H1 (cell line): ENCODE data around the gene NUP210L. TPM values are rescaled to one million over a fixed set of nuclear protein-coding genes. Genes with fewer than 3 reads are reported as not detected.

Experiments
- CTCF ChIA-PET: fragments of 300-600 bp; sonication (Branson Sonifier 250); formaldehyde crosslinking; loops from one replicate; lab custom pipeline; 2021; ENCODE audit not compliant: partially characterized antibody; lab: Charles Lee
- POLR2A ChIA-PET: fragments of 300-600 bp; sonication (Branson Sonifier 250); formaldehyde crosslinking; loops from one replicate; lab custom pipeline; 2021; ENCODE audit warnings: inconsistent platforms; ENCODE audit not compliant: partially characterized antibody; lab: Charles Lee
- DNase-seq, 2 experiments: peaks; one replicate each; pipeline versions ENCODE4 v3.0.0 to v3.0.0-alpha.2; 2010 to 2022; ENCODE audit warnings: low spot score in 2 of 2, low read depth in 1 of 2, mixed read lengths in 1 of 2
- FAIRE-seq: peaks from 2 replicates; lab custom pipeline; 2011; peaks lifted over from hg19 to GRCh38; lab: Jason Lieb, UNC
- H2AFZ ChIP-seq: 2 replicates; pipeline ENCODE4 v1.8.1; 2012; ENCODE audit warnings: low read length, inconsistent platforms
- H2AK5ac ChIP-seq: 2 replicates; pipeline ENCODE4 v1.6.1; 2013; ENCODE audit warnings: low read depth, low read length
- H2BK120ac ChIP-seq: replicated peaks from 2 replicates; pipeline ENCODE3; 2013; ENCODE audit warnings: low read depth, low read length, inconsistent platforms
- H2BK12ac ChIP-seq: 2 replicates; pipeline ENCODE4 v1.6.1; 2013; ENCODE audit warnings: low read depth, low read length
- H2BK15ac ChIP-seq: 2 replicates; pipeline ENCODE4 v1.6.1; 2013; ENCODE audit warnings: low read length
- H2BK20ac ChIP-seq: 2 replicates; pipeline ENCODE4 v1.6.1; 2013; ENCODE audit warnings: low read length
- H2BK5ac ChIP-seq: 2 replicates; pipeline ENCODE4 v1.6.1; 2013; ENCODE audit warnings: low read depth, low read length
- H3K14ac ChIP-seq: 2 replicates; pipeline ENCODE4 v1.6.1; 2013; ENCODE audit warnings: inconsistent platforms; ENCODE audit not compliant: insufficient read length
- H3K18ac ChIP-seq: 2 replicates; pipeline ENCODE4 v1.6.1; 2013; ENCODE audit warnings: low read length; ENCODE audit errors: extremely low read depth
- H3K23ac ChIP-seq: 2 replicates; pipeline ENCODE4 v1.6.1; 2013; ENCODE audit warnings: inconsistent platforms; ENCODE audit not compliant: insufficient read length
- H3K23me2 ChIP-seq: 2 replicates; pipeline ENCODE4 v1.6.1; 2013; ENCODE audit warnings: low read depth, low read length
- H3K27ac ChIP-seq: 2 replicates; pipeline ENCODE4 v1.6.1; 2011; ENCODE audit warnings: low read depth, low read length, inconsistent platforms
- H3K27me3 ChIP-seq, 4 experiments: replicated peaks in 1 of 4; 1 replicate in 1 of 4; 2 replicates in 3 of 4; pipeline versions ENCODE4 v1.6.1 to v1.8.1; 2011 to 2013; ENCODE audit warnings: low read length in 3 of 4, mild to moderate bottlenecking in 3 of 4, inconsistent platforms in 2 of 4, mixed read lengths in 2 of 4, moderate library complexity in 1 of 4; ENCODE audit not compliant: control insufficient read depth in 3 of 4, insufficient read depth in 3 of 4; ENCODE audit errors: extremely low read depth in 1 of 4
- H3K36me3 ChIP-seq, 4 experiments: 2 replicates each; pipeline versions ENCODE4 v1.6.1 to v1.8.1; 2011 to 2013; ENCODE audit warnings: mild to moderate bottlenecking in 4 of 4, low read length in 3 of 4, moderate library complexity in 2 of 4, control low read depth in 1 of 4, inconsistent platforms in 1 of 4; ENCODE audit not compliant: insufficient read depth in 4 of 4, control insufficient read depth in 2 of 4
- H3K4ac ChIP-seq: replicated peaks from 2 replicates; pipeline ENCODE3; 2013; ENCODE audit warnings: low read length, low read depth, mixed read lengths, inconsistent platforms; ENCODE audit not compliant: insufficient read length
- H3K4me1 ChIP-seq, 4 experiments: replicated peaks in 1 of 4; 1 replicate in 1 of 4; 2 replicates in 3 of 4; pipeline versions ENCODE4 v1.6.1 to v1.8.1; 2011 to 2013; ENCODE audit warnings: low read length in 3 of 4, inconsistent platforms in 2 of 4, mixed read lengths in 1 of 4; ENCODE audit not compliant: insufficient read depth in 4 of 4, control insufficient read depth in 3 of 4
- H3K4me2 ChIP-seq, 2 experiments: 2 replicates each; pipeline versions ENCODE4 v1.6.1 to v1.8.1; 2011 to 2013; ENCODE audit warnings: low read depth in 2 of 2, low read length in 2 of 2, control low read depth in 1 of 2, inconsistent platforms in 1 of 2, mild to moderate bottlenecking in 1 of 2; ENCODE audit not compliant: insufficient read depth in 1 of 2
- H3K4me3 ChIP-seq, 4 experiments: fragments of 200-600, 300-600 bp in 1 of 4; sonication (generic), shearing (Covaris generic), sonication (Bioruptor Twin) in 1 of 4; 2 replicates each; pipeline versions ENCODE4 v1.5.1 to v1.8.1; 2011 to 2016; ENCODE audit warnings: low read length in 4 of 4, low read depth in 3 of 4, control low read depth in 2 of 4, inconsistent platforms in 2 of 4, mild to moderate bottlenecking in 2 of 4, mixed read lengths in 1 of 4, moderate library complexity in 1 of 4; ENCODE audit not compliant: insufficient read depth in 2 of 4; ENCODE audit errors: extremely low read depth in 1 of 4
- H3K56ac ChIP-seq: replicated peaks from 2 replicates; pipeline ENCODE3; 2013; ENCODE audit warnings: low read depth, mild to moderate bottlenecking, mixed read lengths, low read length, inconsistent platforms; ENCODE audit not compliant: insufficient read length
- H3K79me1 ChIP-seq: 2 replicates; pipeline ENCODE4 v1.6.1; 2013; ENCODE audit warnings: low read depth, low read length, control low read depth
- H3K79me2 ChIP-seq, 2 experiments: 2 replicates each; pipeline versions ENCODE4 v1.6.1 to v1.8.1; 2012 to 2013; ENCODE audit warnings: low read length in 2 of 2, mild to moderate bottlenecking in 2 of 2, inconsistent platforms in 1 of 2; ENCODE audit not compliant: insufficient read depth in 2 of 2, control insufficient read depth in 1 of 2
- H3K9ac ChIP-seq, 4 experiments: replicated peaks in 1 of 4; 1 replicate in 1 of 4; 2 replicates in 3 of 4; pipeline versions ENCODE4 v1.6.1 to v1.8.1; 2011 to 2013; ENCODE audit warnings: low read depth in 3 of 4, low read length in 3 of 4, control low read depth in 2 of 4, mild to moderate bottlenecking in 2 of 4, moderate library complexity in 2 of 4, inconsistent platforms in 1 of 4; ENCODE audit errors: extremely low read depth in 1 of 4
- H3K9me3 ChIP-seq, 2 experiments: 2 replicates each; pipeline versions ENCODE4 v1.6.1 to v1.8.1; 2012 to 2013; ENCODE audit warnings: mild to moderate bottlenecking in 2 of 2, moderate library complexity in 2 of 2, control low read depth in 1 of 2, inconsistent platforms in 1 of 2, low read depth in 1 of 2, low read length in 1 of 2, mixed read lengths in 1 of 2; ENCODE audit not compliant: insufficient read depth in 2 of 2
- H4K20me1 ChIP-seq, 2 experiments: replicated peaks in 1 of 2; 2 replicates each; pipeline versions ENCODE3 to v1.8.1; 2011 to 2013; ENCODE audit warnings: inconsistent platforms in 2 of 2, low read length in 2 of 2, mild to moderate bottlenecking in 1 of 2; ENCODE audit not compliant: insufficient read depth in 2 of 2, control insufficient read depth in 1 of 2
- H4K5ac ChIP-seq: 2 replicates; pipeline ENCODE4 v1.6.1; 2013; ENCODE audit warnings: low read length, low read depth, mixed read lengths, inconsistent platforms; ENCODE audit not compliant: insufficient read length
- H4K8ac ChIP-seq: 2 replicates; pipeline ENCODE4 v1.8.0; 2013; ENCODE audit warnings: mild to moderate bottlenecking, moderate library complexity, low read length, inconsistent platforms; ENCODE audit not compliant: insufficient read depth; ENCODE audit errors: extremely low read depth
- H4K91ac ChIP-seq: replicated peaks from 2 replicates; pipeline ENCODE3; 2013; ENCODE audit warnings: low read length, mixed read lengths, inconsistent platforms; ENCODE audit not compliant: insufficient read length
- ATF2 ChIP-seq: IDR thresholded peaks from 2 replicates; pipeline ENCODE4 v1.6.1; 2012; ENCODE audit warnings: low read length, inconsistent platforms
- BACH1 ChIP-seq: IDR thresholded peaks from 2 replicates; pipeline ENCODE4 v1.6.1; 2012; ENCODE audit warnings: low read length, improper control_type of control experiment
- CEBPB ChIP-seq: IDR thresholded peaks from 2 replicates; pipeline ENCODE4 v1.6.1; 2012; ENCODE audit warnings: low read depth, low read length
- CREB1 ChIP-seq: IDR thresholded peaks from 2 replicates; pipeline ENCODE4 v1.6.1; 2012; ENCODE audit warnings: inconsistent platforms
- EZH2 ChIP-seq: fragments of 200-600 bp; sonication (generic); IDR thresholded peaks from 2 replicates; pipeline ENCODE4 v1.7.1; 2012; ENCODE audit warnings: low read depth, mild to moderate bottlenecking, moderate library complexity, low read length, inconsistent platforms; ENCODE audit not compliant: severe bottlenecking
- JUN ChIP-seq: IDR thresholded peaks from 2 replicates; pipeline ENCODE4 v1.6.1; 2011; ENCODE audit warnings: low read depth, mild to moderate bottlenecking, improper control_type of control experiment, low read length
- KDM5A ChIP-seq: fragments of 200-600 bp; IDR thresholded peaks from 2 replicates; pipeline ENCODE4 v1.7.1; 2012; ENCODE audit warnings: mild to moderate bottlenecking, low read length, inconsistent platforms, mixed read lengths
- NANOG ChIP-seq: IDR thresholded peaks from 2 replicates; pipeline ENCODE4 v1.6.1; 2011; ENCODE audit warnings: low read length, low read depth, mild to moderate bottlenecking, inconsistent platforms; ENCODE audit not compliant: insufficient read depth, poor library complexity, severe bottlenecking
- POLR2A ChIP-seq, 2 experiments: IDR thresholded peaks; 1 replicate in 1 of 2; 2 replicates in 1 of 2; pipeline ENCODE4 v1.6.1; 2011; ENCODE audit warnings: low read depth in 2 of 2, low read length in 2 of 2, mild to moderate bottlenecking in 2 of 2; ENCODE audit errors: control extremely low read depth in 1 of 2
- RAD21 ChIP-seq, 2 experiments: IDR thresholded peaks in 1 of 2; conservative IDR thresholded peaks in 1 of 2; 2 replicates each; pipeline ENCODE4 v1.6.1; 2011; ENCODE audit warnings: low read depth in 2 of 2, low read length in 2 of 2, improper control_type of control experiment in 1 of 2, inconsistent platforms in 1 of 2, mild to moderate bottlenecking in 1 of 2, moderate library complexity in 1 of 2
- SAP30 ChIP-seq: fragments of 300-600 bp; sonication (generic); IDR thresholded peaks from 2 replicates; pipeline ENCODE4 v1.7.1; 2012; ENCODE audit warnings: low read length, moderate library complexity, mild to moderate bottlenecking, inconsistent platforms; ENCODE audit not compliant: insufficient read depth, insufficient replicate concordance
- SP1 ChIP-seq: IDR thresholded peaks from 2 replicates; pipeline ENCODE4 v1.6.1; 2011; ENCODE audit warnings: low read depth, low read length
- ZNF274 ChIP-seq: IDR thresholded peaks from 2 replicates; pipeline ENCODE4 v1.7.0; 2012; ENCODE audit warnings: low read length, borderline replicate concordance; ENCODE audit errors: extremely low read depth
- WGBS, 2 experiments: shearing (Covaris generic) in 1 of 2; methylation state at CpG; one replicate each; pipeline versions ENCODE4 v1.1.6 to v1.1.7; 2013 to 2015; ENCODE audit warnings: low lambda C conversion rate in 2 of 2, mixed read lengths in 2 of 2, inconsistent platforms in 1 of 2, low coverage in 1 of 2, missing lambda C conversion rate in 1 of 2; ENCODE audit not compliant: insufficient replicate concordance in 2 of 2, insufficient coverage in 1 of 2, insufficient read length in 1 of 2; ENCODE audit errors: extremely low coverage in 1 of 2, missing lambda C conversion rate in 1 of 2; 5-methylcytosine and 5-hydroxymethylcytosine counted together
- polyA plus RNA-seq, 7 experiments: library from polyadenylated mRNA; depleted of rRNA in 3 of 7; stranded (reverse) in 5 of 7; unstranded in 2 of 7; fragments of >200 nt in 5 of 7; fragments of 200-250 nt in 2 of 7; gene quantifications; 1 replicate in 5 of 7; 2 replicates in 1 of 7; 4 replicates in 1 of 7; pipeline versions ENCODE4 v1.2.1 to v1.2.3, GENCODE V29; 2011 to 2013; ENCODE audit warnings: missing spikeins in 2 of 7, mixed read lengths in 2 of 7
- total RNA-seq: library from RNA; stranded (reverse); fragmentation: NEBNext Ultra II Directional; extraction: Animal tissue kit (Norgen Biotek cat#: 25700); gene quantifications from 2 replicates; pipeline ENCODE4 v1.2.1, GENCODE V29; 2021

Gene NUP210L
- total and polyA plus RNA-seq, 2 of the 8 experiments (the other 6 are each of a cell fraction or from before 2014, with no cell fraction given): not detected

GRCh38 chr1:154012129-154012528 is 142.7 kb downstream of the NUP210L start:
- Histone ChIP-seq H2BK12ac (no peak overlapping the region), H3K9me3 (no peaks in the 10 kb centered on the region), H3K27ac (no peak overlapping the region), H4K91ac (no peak overlapping the region), H2BK20ac (no peak overlapping the region), H3K4ac (no peak overlapping the region), H3K4me1 (no peaks in the 10 kb centered on the region), H4K20me1 (no peaks in the 10 kb centered on the region), H3K79me1 (no peaks in the 10 kb centered on the region), H2AK5ac (no peak overlapping the region), H3K9ac (no peak overlapping the region), H3K18ac (no peak overlapping the region), H3K23ac (no peak overlapping the region), H3K27me3 (no peaks in the 10 kb centered on the region), H2BK5ac (no peak overlapping the region), H4K8ac (no peak overlapping the region), H3K23me2 (no peaks in the 10 kb centered on the region), H3K56ac (no peak overlapping the region), H2BK120ac (no peak overlapping the region), H2AFZ (no peak overlapping the region), H3K36me3 (no peaks in the 10 kb centered on the region), H2BK15ac (no peak overlapping the region), H3K14ac (no peak overlapping the region), H3K4me3 (no peak overlapping the region), H3K4me2 (no peak overlapping the region), H4K5ac (no peak overlapping the region), H3K79me2 (no peaks in the 10 kb centered on the region)
- ChIA-PET POLR2A (interaction anchor here (0.8 to 1.9 kb wide), 2 partner anchors 13 to 21 kb away, joined by 3 to 13 read pairs; partner anchors contain the start of gene RPS27), CTCF (interaction anchor here (0.7 kb wide), 1 partner anchor 178 kb away, joined by 3 read pairs; no protein-coding TSS in a partner anchor)
- DNase-seq (no peak), FAIRE-seq (no peak)
- WGBS, 2 experiments: 78% methylated on average over 1 of the region's 1 CpG; no CpG with 5 or more reads in 1 of the 2 experiments
- TF ChIP-seq JUN (no peak), ZNF274 (no peak), KDM5A (no peak), SP1 (no peak), POLR2A (IDR thresholded peaks at IDR 0.05; ENCODE audit: control extremely low read depth in 1 of 2, low read depth in 2 of 2, low read length in 2 of 2) (no peak), EZH2 (no peak), RAD21 (IDR thresholded peaks at IDR 0.05 in 1 of 2, conservative IDR thresholded peaks at IDR 0.05 in 1 of 2; ENCODE audit: low read depth in 2 of 2, low read length in 2 of 2) (no peak), ATF2 (no peak), SAP30 (no peak), BACH1 (no peak), CREB1 (no peak), NANOG (no peak), CEBPB (no peak)
